GM19043 (cell line): ENCODE measurements around the gene CFI.

ENCODE experiments used
- ATAC-seq: cut with Tn5 transposase; IDR thresholded peaks from one replicate; pipeline ENCODE4 v1.9.1; 2021; ENCODE audit warnings: low read depth; ENCODE audit not compliant: unreplicated experiment

CFI gene

DNA sequence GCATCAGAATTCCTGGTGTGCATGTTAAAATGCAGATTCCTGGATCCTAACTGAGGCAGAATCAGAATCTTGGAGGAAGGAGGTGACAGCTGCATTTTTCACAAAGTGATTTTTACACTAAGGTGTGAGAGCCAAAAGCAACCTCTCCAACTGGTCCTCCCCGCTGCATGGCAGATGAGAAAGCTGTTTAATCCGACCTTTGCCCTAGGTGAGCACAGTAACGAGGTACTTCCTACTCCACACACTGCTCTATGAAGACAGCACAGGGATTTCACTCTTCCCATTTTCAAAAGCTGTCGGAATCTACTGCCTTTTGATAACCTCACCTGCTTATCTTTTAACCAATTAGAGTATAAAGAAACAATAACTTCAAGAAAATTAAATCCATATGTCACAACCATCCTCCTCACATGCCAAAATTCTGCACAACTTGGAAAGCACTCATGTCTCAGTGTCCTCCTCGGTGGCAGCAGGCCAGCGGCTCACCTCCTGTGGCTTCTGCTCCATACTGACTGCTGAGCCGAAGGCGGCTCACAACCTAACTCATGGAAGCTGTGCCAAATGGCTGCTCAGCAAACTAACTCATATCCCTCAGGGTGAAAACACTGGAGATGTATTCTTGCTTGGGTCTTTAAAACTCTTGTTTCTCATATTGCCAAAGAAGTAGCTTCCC, 102.1 kb downstream of the CFI start:
- no peak for ATAC-seq

DNA sequence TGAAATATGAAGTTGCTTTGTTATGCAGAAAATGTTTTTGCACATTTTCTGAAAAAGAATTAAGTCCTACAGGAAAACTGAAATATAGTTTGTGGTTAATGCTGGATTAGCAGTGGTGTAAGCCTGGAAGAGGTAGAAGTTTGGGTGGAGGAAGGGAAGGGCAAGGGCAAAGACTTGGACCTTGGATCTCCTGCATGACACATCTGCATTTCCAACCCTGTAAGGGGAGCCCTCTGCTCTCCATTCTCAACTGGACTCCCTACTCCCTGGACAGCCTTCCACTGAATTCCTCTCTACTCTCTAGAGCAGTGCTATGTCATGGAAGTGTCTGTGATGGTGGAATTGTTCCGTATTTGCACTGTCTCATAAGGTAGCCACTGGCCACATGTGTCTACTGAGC, 103.1 kb downstream of the CFI start:
- ATAC-seq: no peak

DNA sequence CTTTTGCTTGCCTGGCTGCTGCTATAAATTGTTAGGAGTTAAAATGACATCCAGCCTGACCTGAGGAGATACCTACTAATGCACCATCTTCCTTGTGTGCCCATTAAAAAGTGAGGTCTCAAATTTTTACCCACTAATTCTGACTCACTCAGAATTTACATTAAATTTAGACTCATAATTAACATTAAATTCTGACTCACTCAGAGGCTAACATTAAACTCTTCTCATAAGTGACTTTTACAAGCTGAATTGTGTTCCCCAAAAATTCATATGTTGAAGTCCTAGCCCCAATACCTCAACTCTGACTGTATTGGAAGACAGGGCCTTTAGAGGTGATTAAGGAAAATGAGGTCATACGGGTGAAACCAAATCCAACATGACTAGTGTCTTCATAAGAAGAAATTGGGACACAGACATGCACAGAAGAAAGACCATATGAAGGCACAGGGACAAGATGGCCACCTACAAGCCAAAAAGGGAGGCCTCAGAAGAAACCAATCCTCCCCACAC, 110.3 kb downstream of the CFI start:
- ATAC-seq: no peak
